ENCODE data around the gene SEC23A.
"Not testable (repeated sequence)": the region's sequence is repeated elsewhere in the genome, so short reads cannot be mapped to it uniquely, and the experiment has no call there.

The SEC23A gene

DNA sequence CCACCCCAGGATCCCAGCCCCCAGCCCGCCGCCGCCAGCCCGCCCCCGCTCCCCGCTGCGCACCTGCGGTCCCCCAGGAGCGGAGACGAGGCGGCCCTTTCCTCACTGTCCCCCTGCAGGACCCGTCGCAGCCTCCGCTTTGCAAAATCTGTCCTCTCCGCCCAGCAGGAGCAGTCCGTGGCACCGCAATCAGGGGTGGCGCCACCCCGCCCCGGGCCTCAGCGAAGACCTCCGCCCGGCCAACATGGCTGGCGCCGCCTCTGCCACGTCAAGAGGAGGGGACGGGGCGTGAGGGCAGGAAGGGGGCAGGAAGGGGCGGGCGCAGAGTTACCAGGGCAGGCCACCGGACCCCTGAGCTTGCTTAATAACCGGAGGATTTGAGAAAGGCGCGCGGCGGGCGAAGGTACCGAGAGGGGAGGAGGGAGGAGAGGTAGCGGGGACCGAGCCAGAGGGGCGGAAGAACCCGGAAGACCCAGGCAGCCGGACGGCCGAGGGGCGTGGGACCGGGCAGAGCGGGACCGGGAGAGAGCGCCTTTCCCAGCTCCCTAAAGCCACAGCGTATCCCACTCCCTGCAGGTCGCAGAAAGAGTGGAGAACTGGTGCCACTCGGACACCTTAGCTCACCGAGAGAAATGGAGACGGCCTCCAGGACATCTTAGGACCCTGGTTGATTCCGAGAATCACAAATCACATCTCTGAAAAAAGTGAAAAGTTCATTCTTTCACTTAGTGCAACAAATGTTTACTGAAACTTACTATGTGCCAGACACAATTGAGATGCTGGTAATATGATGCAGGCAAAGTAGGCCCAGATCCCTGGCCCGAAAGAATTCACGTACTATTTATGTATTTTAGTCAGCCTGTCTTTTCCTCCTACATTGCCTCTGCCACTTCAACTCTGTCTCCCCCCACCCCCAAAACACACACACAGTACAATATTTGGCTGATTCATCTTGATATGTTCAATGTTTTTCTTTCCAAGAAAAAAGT lies at the start of gene SEC23A:
Gene SEC23A, minus strand, starts transcription at position 267 of the 989 bp plus-strand sequence. CDS start 7,117 bp downstream, outside the sequence.
- peak; percentile 15 for DNase-seq (ENCODE audit: low spot score)

DNA sequence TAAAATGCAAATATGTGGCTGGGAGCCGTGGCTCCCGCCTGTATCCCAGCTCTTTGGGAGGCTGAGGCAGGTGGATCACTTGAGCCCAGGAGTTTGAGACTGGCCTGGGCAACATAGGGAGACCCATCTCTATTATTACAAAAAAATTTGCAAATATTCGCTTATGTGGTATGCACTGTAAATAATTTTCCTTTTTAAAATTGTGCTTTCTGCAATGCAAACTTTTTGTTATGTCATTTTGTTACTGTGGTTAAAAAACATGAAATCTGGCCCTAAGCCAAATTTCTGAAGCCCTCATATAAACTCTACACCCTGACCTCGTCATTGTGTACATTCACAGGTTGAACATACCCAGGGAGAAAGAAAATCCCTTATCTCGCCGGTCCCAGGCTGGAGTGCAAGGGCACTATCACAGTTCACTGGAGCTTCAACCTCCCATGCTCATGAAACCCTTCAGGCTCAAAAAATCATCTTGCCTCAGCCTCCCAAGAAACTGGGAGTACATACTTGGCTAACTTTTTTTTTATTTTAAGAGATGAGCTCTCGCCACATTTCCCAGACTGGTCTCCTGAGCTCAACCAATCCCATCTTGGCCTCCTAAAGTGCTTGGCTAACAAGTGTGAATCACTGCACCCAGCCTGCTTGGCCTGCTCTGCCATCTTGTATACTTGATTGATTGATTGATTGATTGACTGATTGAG lies 42.4 kb upstream of the SEC23A start:
- peak; percentile 62 for DNase-seq (ENCODE audit: low spot score)

DNA sequence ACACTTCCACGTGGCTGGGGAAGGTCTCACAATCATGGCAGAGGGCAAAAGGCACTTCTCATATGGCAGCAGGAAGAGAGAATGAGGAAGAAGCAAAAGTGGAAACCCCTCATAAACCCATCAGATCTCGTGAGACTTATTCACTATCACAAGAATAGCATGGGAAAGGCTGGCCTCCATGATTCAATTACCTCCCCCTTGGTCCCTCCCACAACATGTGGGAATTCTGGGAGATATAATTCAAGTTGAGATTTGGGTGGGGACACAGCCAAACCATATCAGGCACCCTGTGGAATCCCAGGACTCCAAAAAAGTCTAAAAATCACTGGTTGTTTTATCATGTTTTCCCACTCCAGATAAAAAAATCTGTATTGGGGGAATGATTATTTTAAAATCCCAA lies 40.2 kb upstream of the SEC23A start:
- not testable (repeated sequence) for DNase-seq (ENCODE audit: low spot score)

DNA sequence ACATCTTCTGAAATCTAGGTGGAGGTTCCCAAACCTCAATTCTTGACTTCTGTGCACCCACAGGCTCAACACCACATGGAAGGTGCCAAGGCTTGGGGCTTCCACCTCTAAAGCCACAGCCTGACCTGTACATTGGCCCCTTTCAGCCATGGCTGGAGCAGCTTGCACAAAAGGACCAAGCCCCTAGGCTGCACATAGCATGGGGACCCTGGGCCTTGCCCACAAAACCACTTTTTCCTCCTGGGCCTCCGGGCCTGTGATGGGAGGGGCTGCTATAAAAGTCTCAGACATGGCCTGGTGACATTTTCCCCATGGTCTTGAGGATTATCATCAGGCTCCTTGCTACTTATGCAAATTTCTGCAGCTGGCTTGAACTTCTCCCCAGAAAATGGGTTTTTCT lies 38.6 kb upstream of the SEC23A start:
- DNase-seq (ENCODE audit: low spot score), result not testable (repeated sequence)

DNA sequence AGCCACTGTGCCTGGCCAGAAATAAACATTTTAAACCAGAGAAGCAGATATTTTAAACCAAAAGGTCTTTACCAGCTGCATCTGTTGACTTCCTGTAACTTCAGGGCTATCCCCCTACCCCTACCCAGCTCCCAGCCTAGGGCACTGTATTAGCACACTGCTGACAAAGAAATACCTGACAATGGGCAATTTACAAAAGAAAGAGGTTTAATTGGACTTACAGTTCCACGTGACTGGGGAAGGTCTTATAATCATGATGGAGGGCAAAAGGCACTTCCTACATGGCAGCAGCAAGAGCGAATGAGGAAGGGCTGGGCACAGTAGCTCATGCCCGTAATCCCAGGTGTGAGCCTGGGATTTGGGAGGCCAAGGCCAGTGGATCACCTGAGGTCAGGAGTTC lies 37.1 kb upstream of the SEC23A start:
- no peak for DNase-seq (ENCODE audit: low spot score)

DNA sequence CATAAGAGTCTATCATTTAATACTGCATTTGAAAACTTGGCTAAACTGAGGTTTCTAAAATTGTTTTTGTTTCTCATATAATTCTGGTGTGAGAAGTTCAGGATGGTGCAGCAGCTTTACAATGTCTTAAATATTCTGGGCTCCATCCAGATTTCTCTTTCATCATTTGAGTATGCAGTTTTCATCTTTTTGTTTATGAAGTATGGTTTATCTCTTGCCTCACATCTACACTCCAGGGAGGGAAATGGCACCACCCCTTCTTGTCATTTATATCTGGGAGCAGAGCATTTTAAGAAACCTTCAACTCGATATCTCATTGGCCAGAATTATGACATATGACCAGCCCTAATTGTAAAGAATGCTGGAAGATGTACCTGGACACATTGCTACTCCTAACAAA lies 35.4 kb upstream of the SEC23A start:
- DNase-seq (ENCODE audit: low spot score), result no peak

DNA sequence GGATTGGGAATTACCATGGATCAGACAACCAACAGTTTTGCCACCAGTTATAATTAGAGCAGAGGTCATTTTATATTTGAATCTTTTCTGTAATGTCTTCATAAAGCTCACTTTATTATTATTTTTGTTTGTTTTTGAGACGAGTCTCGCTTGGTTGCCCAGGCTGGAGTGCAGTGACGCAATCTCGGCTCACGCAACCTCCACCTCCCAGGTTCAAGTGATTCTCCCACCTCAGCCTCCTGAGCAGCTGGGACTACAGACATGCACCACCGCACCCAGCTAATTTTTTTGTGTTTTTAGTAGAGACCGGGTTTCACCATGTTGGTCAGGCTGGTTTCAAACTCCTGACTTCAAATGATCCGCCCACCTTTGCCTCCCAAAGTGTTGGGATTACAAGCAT lies 34.8 kb upstream of the SEC23A start:
- not testable (repeated sequence) for DNase-seq (ENCODE audit: low spot score)

DNA sequence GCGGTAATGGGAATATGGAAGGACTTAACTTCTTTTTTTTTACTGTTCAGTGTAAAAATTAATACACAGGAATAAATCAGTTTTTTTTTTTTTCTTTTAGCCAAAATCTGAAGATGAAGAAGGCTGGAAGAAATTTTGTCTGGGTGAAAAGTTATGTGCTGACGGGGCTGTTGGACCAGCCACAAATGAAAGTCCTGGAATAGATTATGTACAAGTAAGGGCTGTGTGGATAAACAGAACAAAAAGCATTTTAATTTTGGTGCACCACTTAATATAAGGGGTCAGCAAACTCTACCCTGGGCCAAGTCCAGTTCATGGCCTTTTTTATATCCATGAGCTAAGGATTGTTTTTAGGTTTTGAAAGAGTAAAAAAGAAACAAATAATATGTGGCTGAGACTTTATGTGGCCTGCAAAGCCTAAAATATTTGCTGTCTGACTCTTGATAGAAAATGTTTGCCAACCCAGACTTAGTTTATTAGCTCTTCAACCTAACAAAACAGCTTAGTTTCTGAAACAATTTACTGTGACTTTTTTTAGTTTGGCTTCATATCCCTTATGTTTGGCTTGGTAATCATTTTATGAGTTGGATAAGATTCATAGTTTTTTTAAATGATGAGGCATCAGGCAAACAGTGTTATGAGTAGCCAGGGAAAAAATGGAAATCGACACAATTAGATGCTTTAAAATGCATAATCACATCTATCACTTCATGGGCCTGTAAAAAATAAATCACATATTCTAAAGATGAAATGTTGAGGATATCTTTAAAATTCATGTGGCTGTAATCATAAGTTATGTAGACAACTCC lies 19.5 kb upstream of the SEC23A start:
- DNase-seq (ENCODE audit: low spot score), result no peak

DNA sequence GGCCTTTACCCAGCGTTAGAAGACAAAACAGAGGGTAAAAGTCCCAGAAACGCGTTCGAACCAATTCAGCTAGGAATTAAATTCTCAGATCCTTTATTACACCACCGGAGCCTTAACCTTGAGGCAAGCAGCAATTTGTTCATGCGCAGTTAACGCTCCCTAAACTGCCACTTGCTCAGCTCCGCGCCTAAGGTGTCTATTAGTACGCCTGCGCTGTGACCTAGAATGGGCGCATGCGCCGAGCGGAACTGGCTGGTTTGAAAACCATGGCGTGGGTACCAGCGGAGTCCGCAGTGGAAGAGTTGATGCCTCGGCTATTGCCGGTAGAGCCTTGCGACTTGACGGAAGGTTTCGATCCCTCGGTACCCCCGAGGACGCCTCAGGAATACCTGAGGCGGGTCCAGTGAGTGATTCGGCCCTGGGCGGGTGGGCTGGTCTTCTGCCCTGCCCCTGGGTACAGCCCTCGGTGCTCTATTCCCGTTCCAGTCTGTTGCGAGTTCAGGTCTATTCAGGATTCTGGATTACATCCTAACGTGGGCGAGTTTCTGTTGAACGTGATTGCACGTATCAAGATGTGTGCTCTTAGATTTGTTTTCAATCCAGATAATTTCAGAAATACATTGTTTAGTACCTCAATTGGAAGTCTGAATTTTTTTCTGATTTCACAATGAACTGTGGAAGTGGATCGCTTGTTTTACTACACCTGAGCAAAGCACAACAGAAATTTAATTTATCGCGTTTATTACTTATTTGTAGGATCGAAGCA lies 11.2 kb upstream of the SEC23A start, which contains the start of gene GEMIN2:
Gene GEMIN2, plus strand, starts transcription at position 251 of the 766 bp plus-strand sequence. Its CDS starts 16 bp downstream, at position 267.
- peak; percentile 93 for DNase-seq (ENCODE audit: low spot score)

DNA sequence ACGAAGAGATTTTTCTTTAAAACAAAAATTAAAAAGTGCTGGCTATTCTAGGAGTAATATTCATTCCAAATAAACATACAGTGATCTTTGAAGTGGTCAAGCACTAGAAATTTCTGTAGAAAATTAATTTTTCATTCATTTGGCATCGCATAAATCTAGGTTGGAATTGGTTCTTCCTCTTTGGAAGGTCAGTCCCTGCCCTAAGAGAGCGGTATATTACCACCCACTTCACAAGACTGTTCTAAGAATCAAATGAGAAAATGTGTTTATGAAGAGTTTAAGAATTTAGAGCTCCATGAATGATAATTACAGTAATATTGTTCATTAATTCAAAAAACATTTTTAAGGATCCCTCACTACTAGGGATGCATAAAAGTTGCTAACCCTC lies 10.6 kb upstream of the SEC23A start:
- DNase-seq (ENCODE audit: low spot score), result no peak

DNA sequence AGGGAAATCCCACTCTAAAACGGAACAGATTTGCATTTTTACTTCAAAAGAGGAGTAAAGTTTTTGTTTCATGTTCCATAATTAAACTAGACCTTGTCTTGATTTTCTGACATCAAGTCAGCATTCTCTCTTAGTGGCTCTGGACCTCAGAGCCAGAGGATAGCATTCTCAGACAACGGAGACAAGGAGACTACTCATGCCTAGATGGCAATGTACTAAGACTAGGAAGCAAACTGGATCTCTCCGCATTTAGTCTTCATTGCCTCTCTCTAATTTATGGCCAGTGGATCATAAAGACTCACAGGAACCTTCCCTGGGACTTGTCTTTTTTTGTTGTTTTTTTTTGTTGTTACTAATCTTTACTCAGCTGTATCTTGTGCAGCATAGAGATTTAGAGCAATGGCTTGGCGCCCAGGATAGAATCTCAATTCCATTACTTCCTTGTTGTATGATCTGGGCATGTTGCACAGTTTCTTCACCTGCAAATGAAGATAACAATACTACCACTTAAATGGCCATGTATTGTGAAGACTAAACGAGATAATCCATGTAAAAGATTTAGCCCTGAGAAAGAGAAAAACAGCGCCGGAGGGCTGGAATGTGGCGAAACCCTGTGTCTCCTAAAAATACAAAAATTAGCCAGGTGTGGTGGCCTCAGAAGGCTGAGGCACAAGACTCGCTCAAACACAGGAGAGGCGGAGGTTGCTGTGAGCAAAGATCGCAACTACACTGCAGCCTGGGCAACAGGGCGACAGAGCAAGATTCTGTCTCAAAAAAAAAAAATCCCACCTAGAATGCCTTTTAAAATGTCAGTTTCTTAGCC lies 7.1 kb upstream of the SEC23A start:
- DNase-seq (ENCODE audit: low spot score), result no peak

DNA sequence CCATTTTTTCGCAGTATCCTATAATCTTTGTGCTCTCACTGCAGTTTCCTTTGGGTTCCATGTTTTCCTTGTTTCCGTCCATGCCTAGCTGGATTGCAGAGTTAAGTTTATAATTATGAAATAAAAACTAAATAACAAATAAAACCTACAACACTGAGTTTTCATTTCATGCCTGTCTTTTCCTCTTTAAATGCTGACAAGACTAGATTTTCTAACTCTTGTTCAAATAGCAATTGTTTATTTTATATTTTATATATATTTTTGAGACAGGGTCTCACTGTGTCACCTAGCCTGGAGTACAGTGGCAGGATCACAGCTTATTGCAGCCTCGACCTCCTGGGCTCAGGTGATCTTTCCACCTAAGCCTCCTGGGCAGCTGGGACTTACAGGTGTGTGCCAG lies 5.8 kb upstream of the SEC23A start:
- no peak for DNase-seq (ENCODE audit: low spot score)

DNA sequence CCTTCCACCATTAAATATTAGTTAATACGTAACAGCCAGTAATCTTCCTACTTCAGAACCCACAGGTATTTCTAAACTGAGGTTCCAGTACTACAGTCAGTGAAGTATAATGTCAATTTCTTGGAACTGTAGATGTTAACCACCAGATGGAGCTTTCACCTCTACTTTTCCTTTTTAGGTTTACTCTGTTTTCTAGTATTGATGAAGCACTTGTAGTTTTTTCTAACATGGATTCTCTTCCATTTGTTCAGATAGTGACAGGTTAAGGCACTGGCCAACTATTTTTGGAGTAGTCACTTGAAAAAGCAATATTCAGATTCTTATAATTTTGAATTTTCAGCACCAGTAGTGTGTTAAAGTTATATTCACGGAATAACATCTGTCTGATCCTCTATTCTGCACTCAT lies 4.6 kb upstream of the SEC23A start:
- DNase-seq (ENCODE audit: low spot score), result peak; percentile 50

DNA sequence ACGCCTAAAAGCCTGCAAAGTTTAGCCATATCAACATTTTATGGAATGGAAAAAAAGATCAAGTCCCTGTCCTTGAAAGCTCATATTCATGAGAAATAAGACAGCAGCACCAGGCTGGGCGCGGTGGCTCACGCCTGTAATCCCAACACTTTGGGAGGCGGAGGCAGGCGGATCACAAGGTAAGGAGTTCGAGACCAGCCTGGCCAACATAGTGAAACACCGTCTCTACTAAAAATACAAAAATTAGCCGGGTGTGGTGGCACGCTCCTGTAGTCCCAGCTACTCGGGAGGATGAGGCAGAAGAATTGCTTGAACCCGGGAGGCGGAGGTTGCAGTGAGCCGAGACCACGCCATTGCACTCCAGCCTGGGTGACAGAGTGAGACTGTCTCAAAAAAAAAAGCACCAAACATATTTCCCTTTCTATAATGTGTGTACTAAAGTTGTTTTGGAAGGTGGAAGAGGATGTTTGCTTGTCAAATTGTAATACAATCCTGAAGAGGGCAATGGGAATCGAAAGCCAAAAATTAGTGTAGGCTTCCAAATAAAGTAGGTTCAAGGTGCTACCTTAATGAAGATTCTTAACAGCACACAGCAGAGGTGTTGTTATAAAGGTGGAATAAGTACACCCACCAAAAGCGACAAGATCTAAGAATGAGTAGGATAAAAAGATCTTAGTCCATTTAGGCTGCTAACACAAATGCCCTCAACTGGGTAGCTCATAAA lies 1.2 kb upstream of the SEC23A start:
- DNase-seq (ENCODE audit: low spot score), result not testable (repeated sequence)

DNA sequence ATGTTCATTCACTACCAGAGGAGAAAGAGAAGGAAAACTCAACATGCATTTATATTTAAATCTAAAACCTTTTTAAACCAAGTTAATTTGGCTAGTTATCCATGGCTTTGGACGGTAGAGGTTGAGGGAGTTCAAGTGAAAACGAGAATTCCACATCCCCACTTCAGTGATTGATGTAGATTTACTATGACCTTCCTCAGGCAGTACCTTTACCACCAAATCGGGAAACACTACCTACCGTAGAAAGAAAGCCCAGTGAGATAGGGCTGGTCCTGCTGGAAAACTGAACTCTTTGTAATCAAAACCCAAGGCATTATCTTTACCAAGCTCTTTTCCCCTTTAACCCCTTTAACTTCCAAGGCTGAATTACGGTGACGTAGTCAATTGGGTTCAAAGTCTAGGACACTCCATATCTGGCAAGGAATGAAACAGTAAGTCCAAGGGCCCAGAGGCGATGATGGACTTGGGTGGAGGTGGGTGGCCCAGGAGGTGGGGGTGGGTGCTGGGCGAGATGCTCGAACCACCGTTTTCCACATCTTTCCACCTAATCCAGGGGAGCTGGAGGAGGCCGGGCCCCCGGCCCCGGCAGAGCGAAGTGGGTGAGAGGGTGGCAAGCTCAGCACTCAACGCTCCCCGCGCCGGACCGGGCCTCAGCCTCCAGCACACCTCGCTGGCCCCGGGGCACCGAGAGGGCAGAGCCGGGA lies 618 bp downstream of the SEC23A start:
- no peak for DNase-seq (ENCODE audit: low spot score)

DNA sequence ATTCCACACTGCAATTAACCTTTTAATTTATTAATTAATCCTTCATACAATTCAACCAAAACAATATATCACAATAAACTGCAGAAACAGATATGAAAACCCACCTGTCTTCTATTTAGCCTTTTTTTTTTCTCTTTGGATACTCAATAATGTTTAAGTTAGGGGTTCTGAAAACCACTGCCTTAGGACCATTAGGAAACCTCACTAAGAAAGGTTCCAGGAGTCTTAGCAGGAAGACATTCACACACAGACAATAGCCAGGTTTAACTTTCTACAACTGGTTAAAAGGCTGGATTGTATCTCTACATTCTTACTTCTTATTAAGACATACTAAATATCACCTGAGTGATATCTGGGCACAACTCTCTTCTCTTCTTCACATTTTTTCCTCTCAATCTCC lies 3.3 kb downstream of the SEC23A start:
- DNase-seq (ENCODE audit: low spot score), result no peak

DNA sequence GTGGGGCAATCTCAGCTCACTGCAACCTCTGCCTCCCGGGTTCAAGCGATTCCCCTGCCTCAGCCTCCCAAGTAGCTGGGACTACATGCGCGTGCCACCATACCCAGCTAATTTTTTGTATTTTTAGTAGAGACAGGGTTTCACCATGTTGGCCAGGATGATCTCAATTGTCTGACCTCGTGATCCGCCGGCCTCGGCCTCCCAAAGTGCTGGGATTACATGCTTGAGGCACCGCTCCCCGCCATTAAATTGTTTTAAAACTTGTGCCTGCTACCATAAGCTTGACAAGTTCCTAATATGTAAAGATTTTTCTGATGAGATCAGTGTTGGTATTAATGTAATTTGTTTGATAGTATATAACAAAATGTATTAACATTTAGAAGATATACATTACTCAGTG lies 3.8 kb downstream of the SEC23A start:
- DNase-seq (ENCODE audit: low spot score), result not testable (repeated sequence)

DNA sequence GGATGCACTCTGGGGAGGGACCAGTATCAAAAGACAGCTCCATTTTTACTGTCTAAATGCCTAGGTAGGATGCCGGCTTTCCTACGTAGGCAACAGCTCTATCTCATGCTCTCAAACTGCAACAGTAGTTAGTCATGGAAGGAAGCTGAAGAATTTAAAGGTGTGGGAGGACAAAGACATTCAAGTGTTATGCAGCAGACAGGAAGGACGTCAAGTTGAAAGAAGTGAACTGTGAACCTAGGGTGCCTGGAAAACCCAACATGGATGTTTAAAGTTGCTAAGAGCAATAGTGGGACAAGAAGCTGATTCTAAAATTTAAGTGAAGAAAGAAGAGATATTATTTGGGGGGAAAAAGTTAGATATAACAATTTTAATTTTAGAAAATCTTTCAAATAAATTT lies 5.9 kb downstream of the SEC23A start:
- DNase-seq (ENCODE audit: low spot score), result no peak

DNA sequence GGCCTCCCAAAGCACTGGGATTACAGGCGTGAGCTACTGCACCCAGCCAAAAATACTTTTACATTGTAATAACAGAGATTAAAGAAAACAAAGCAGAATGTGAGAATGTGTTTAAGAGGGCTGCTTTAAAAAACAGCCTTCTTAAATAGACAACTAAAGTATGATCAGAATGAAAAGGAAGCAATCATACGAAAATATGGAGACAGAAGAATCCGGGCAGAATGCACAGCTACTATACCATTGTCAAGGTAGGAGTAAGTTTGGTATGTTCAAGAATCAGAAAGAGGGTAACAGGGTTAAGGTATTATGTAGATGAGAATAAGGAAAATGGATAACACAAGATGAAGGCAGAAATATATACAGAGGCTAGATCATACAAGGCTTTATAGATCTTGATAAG lies 8.5 kb downstream of the SEC23A start:
- DNase-seq (ENCODE audit: low spot score), result no peak

Measured in hematopoietic multipotent progenitor cell treated with erythropoietin and hydrocortisone succinate and interleukin-3 and kit ligand, for 17 days (in vitro differentiated cells).